Suppressor macrophage treated with lipopolysaccharide for 1 hour (primary cell): ENCODE measurements around the gene PDX1.

Source experiments
- DNase-seq, 3 donors: peaks; one replicate each; pipeline ENCODE4 v3.0.0-alpha.2; 2020 to 2022

The PDX1 gene

GRCh38 chr13:27919934-27920676 is at the start of gene PDX1:
PDX1 (plus strand) TSS chr13:27920000; CDS start chr13:27920139, 139 bp downstream.
- peak; percentile 46 to 82 (median 51) for DNase-seq

- DNase-seq, result no peak
Measured at GRCh38 chr13:27878274-27878673, 41.5 kb upstream of the PDX1 start.

DNA sequence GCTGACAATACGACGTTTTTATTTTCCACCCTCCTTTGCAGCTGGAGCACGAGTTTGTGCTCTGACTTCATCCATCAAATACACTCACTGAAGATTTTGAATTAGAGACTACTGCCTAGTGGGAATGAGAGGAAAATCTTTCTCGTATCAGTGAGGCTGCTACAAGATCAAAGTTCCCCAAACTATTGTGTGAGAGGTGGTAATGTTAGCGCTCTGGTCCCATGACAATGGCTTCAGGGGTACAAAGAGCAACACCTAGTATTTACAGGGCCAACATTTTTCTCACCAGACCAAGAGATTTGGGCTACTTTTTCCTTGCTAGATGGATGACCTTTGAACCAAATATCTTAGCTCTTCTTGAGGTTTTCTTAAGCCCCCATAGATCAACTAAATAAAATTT is 30.3 kb upstream of the PDX1 start:
- DNase-seq, result no peak

GRCh38 chr13:27896726-27897125 is 23.1 kb upstream of the PDX1 start:
- no peak for DNase-seq

DNA sequence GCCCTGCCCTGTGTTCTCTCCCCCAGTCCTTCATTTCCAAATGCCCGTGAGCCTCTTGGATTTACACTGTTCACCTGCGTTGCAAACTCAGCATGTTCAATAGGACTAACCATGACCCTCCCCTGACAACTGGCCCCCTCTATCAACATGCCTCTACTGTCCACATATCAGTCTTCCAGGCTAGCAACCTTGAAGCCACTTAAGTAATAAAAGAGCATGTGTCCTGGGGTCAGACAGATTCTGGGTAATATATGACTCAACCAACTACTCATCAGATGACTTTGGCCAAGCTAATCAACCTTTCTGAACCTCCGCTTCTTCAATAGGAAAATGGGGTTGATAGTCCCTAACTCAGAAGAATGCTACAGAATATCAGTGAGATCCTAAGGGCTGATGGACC is 15.1 kb upstream of the PDX1 start:
- no peak for DNase-seq

DNA sequence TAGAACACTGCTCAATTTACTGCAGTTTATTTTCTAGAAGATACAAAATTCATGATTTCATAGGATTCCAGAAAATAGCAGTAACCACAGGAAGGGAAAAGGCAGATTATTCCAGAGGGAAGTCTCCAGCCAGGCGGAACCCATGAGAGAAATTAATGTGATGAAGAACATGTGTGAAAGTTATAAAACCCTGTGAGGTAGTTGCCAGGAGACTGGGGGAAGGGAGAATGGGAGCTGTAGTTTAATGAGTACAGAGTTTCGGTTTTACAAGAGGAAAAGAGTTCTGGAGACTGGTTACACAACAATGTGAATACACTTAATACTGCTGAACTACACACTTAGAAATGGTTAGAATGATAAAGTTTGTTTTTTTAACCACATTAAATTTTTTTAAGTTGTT is 14.2 kb upstream of the PDX1 start:
- no peak for DNase-seq

DNA sequence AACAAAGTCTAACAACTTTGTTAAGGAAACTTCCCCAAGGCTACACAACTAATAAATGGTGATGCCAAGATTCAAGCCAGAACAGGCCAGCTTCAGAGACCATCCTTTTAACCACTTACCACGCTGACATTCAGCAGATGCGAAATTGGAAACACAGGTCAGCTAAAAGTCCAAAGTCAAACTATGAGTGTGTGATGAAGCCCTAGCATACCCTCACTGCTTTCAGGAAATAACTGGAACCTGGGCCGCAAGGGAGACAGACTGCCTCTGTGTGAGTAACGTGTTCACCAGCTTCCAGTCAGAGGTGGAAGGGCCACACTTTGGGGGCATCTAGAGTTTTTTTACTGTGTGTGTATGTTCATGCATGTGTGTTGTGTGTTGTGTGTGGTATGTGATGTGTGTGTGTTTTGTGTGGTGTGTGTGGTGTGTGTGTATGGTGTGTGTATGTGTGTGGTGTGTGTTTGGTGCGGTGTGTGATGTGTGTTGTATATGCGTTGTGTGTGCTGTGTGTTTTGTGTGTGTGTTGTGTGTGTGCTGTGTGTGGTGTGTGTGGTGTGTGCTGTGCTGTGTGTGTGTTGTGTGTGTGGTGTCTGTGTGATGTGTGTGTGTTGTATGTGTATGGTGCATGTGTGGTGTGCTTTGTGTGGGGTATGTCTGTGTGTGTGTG is 12.5 kb upstream of the PDX1 start:
- no peak for DNase-seq

DNA sequence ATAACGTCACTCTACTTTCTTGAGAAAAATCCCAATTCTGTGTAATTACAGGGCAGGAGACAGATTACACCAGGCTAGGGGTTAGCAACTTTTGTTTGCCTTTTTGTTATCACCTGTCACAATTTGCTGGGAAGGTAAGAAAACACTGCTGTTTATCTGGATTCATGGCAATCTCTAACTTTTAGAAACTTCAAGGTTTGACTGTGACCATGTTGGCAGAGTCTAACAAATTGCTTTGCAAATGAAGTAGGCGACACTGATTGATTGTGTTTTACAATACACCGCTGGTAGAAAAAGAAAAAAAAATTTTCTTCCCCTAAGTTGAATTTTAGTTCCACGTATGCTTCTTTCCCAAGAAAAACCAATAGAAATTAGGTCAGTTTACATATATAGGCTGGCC is 10.4 kb upstream of the PDX1 start:
- no peak for DNase-seq

GRCh38 chr13:27911521-27911920 is 8.3 kb upstream of the PDX1 start:
- DNase-seq, result no peak

GRCh38 chr13:27913160-27913559 is 6.6 kb upstream of the PDX1 start:
- DNase-seq, result no peak

GRCh38 chr13:27915301-27916207 is 4.2 kb upstream of the PDX1 start:
- DNase-seq, result no peak

- DNase-seq, result peak; percentile 29 to 65 (median 48)
Measured at GRCh38 chr13:27917121-27917947, 2.5 kb upstream of the PDX1 start.

DNA sequence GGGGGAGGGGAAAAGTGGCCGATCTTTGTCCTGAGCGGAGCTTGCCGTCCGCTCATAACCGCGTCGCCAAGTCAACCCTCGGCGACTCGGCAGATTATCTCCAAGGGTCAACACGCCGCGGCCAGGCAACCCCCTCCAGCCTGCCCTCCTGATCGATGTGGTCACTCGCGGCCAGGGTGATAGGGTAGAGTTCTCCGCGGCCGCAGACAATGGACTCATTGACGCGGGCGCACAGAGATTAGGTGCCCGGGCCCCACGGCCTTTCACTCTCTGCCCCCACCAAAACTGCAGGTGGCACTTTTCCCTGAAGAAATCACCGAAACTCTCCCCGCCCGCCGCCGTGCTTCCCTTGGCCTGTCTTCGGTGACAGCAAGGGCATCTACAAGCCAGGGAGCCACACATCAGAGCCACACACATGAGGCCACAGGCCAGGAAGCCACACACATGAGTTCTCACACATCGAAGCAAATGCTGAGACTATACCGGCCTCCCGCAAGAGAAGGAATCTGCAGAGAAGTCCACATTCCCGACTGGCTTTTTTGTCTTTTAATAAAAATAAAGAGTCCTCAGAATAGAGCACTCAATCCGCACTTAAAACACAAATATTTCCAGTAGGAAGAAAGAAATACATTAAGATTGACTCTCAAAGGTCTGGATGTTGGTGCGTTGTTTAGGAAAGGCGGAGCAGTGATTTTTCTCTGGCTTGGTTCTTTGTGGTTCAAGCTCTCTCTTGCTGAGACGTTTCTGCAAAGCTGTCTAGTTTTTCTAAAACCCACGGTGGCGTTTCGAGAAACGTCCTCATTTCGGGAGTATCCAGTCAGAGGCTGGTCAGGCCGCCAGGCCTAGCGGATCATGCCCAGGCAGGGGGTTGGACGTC is 1.5 kb upstream of the PDX1 start:
- DNase-seq, result no peak

DNA sequence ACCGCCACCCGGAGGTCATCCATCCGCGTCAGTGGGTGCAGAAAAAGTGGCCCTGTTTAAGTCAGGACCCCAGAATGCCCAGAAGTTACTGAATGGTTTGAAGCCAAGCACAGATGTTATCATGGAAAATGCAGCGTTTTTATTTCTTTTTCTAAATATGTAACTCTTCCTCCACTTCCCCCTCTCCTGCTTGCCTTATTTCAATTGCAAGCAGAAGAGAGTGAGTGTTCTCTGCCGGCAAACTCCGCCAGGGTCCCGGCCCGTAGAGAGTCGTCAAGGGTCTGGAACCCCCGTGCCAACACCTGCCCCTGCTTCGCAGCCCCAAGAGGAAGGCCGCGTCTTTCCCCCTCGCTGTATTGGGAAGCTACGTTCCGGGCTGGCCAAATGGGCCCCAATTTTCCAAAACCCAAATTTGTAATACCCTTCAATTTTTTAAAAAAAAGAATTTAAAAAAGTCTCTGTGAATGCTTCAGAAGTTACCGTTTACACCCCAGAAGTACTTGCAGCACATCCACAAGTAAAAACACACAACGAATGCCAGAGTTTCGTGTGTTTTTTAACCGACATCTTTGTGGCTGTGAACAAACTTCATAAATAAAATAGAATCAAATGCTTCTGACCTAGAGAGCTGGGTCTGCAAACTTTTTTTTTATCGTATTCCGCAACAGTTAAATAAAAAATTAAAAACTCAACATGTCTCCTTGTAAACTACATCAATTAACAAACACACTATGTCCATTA is 712 bp upstream of the PDX1 start:
- no peak for DNase-seq

DNA sequence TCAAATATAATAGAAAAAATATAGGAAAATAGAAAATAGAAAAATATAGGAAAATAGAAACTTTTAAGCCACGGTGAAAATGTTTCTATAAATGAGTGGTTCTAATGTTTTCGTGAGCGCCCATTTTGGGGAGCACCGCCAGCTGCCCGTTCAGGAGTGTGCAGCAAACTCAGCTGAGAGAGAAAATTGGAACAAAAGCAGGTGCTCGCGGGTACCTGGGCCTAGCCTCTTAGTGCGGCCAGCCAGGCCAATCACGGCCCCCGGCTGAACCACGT is 204 bp upstream of the PDX1 start:
- no peak for DNase-seq

DNA sequence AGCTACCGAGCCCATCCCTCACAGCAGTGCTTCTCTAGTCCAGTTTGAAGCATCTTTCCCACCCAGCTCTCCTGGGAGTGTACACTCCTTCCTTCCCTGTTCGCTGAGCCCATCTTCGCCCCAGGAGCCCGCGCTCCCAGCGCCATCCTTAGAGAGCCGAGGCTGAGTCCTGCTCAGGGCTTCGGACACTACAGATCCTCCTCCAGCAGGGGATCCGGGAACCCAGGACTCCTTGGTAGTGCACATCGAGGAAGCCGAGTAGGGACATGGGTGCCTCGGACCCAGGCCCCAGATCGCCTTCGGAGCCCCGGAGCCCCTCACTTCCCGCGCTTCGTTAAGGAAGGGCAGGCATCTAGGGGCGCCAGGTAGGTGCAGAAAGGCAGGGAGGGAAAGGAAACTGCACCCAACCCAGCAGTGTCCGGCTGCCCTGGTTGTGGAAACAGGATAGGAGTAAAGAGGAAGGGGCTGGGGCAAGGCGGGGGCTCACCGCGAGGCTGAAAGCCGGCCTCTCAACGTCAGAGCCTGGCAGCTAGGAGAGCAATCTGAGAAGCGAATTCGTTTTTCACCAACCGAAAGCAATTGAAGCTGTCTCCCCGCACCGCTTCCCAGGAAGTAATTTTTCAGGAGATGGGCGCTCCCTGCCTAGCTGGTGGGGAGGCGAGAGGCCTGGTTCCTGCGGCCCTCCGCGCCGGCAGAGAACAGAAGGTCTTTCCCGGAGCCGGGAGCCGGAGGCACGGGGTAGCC is 1.0 kb downstream of the PDX1 start:
- DNase-seq, result peak in 1 of 3 donors; percentile 41

GRCh38 chr13:27921421-27921960 is 1.7 kb downstream of the PDX1 start:
- DNase-seq, result peak in 1 of 3 donors; percentile 5

GRCh38 chr13:27921961-27922882 is 2.4 kb downstream of the PDX1 start:
- DNase-seq, result no peak
